Measurements from ENCODE around the gene RUNX3.

RUNX3 gene

DNA sequence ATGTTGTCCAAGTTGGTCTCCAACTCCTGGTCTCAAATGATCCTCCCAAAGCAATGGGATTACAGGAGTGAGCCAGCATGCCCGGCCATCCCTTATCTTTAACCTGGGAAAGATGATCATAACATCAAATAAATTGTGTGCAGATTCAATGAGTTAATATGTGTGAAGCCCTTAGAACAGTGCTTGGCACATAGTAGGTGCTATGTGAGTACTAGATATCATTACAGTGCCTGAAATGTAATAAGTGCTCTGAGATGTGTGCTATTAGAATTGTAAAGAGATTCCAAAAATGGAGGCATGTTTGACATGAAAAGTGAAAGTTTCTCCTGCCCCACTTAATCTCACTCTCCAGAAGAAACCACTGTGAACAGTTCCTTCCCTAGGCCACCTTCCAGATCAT, 71.8 kb downstream of the RUNX3 start:
- no peak overlapping the region for H3K4me3 ChIP-seq (replicated peaks; ENCODE audit: low read depth, low read length)

DNA sequence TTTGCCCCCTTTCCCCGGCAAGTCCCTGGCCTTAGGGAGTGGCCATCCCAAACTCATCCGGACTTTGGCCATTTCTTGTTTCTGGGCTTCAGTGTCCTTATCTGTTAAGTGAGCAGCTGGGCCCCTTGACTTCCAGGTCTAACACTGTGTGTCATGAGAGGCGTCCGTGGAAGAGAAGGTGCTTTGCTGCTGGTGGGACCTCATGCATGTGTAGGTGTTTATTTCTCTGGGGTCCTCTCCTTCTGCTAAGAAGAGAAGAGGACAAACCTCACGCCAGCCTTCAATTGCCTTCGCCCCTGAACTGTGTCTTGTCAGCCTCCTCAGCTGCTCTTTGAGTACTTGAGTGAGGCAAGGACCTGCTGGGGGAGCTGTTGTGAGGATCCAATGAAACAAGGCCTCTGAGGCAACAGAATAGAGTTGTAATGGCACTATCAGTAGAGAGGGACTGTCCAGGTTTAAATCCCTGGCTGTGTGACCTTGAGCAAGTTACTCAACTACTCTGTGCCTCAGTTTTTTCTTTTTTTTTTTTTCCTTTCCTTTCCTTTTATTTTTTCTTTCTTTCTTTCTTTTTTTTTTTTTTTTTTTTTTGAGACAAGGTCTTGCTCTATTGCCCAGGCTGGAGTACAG, 72.5 kb downstream of the RUNX3 start:
- DNase-seq (ENCODE audit: low read depth) = no peak
- TF ChIP-seq, protein P1, sequence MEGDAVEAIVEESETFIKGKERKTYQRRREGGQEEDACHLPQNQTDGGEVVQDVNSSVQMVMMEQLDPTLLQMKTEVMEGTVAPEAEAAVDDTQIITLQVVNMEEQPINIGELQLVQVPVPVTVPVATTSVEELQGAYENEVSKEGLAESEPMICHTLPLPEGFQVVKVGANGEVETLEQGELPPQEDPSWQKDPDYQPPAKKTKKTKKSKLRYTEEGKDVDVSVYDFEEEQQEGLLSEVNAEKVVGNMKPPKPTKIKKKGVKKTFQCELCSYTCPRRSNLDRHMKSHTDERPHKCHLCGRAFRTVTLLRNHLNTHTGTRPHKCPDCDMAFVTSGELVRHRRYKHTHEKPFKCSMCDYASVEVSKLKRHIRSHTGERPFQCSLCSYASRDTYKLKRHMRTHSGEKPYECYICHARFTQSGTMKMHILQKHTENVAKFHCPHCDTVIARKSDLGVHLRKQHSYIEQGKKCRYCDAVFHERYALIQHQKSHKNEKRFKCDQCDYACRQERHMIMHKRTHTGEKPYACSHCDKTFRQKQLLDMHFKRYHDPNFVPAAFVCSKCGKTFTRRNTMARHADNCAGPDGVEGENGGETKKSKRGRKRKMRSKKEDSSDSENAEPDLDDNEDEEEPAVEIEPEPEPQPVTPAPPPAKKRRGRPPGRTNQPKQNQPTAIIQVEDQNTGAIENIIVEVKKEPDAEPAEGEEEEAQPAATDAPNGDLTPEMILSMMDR (IDR thresholded peaks at IDR 0.05; ENCODE audit: low read length, missing control alignments) = no peak

More for the DNA sequence above, 71.8 kb downstream of the RUNX3 start:
- TF ChIP-seq, protein P1 (IDR thresholded peaks at IDR 0.05; ENCODE audit: low read length, missing control alignments) = no peak
- no peak for DNase-seq (ENCODE audit: low read depth)

DNA sequence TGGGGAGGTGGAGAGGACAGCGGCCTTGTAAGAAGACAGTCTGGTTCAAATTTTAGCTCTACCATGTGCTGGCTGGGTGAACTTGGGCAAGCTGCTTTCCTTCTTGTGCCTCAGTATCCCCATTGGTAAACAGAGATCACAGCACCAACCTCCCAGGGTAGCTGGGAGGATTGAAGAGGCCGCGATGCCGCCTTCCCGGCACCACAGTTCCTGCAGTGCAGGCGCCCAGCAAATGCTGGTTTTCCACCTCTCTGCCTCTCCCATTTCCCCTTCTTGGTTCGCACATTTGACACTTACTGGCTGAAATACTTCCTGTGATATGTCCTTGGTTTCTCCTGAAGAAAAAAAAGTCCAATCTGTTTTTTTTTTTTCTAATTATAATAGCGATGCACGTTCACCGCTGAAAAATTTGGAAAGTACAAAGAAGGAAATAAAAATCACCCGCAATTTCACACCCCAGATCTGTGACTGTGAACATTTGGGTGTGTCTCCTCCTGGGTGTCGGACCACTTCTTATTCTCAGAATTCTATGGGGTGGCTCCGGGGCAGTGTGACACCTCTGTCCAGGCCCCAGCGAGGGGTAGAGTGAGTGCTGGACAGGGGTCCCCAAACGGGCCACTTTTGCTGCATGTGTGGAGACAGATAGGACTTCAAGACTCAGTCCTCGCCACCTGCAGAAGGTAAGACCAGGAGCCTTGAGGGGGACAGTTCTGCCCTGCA, 73.1 kb downstream of the RUNX3 start:
- no peak for DNase-seq (ENCODE audit: low read depth)
- no peak overlapping the region for H3K4me3 ChIP-seq (replicated peaks; ENCODE audit: low read depth, low read length)
- TF ChIP-seq, protein P1 (IDR thresholded peaks at IDR 0.05; ENCODE audit: low read length, missing control alignments) = no peak

More for the DNA sequence above, 72.5 kb downstream of the RUNX3 start:
- H3K4me3 ChIP-seq (replicated peaks; ENCODE audit: low read depth, low read length) = no peak overlapping the region

DNA sequence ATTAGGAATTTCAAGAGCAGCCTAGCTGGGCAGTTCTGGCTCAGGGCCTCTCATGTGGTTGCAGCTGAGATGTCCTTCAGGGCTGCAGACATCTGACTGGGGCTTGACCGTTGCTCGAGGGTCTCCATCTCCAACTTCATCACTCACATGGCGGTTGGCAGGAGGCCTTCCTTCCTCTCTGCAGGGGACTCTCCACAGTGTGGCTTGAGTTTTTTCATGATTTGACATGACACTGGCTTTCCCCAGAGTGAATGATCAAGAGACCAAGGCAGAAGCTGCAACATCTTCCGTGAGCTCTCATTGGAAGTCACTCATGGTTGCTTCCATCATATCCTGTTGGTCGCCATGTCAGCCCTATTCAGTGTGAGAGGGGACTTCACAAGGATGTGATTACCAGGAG, 74.6 kb downstream of the RUNX3 start:
- H3K4me3 ChIP-seq (replicated peaks; ENCODE audit: low read depth, low read length) = no peak overlapping the region
- no peak for DNase-seq (ENCODE audit: low read depth)
- TF ChIP-seq, protein P1 (IDR thresholded peaks at IDR 0.05; ENCODE audit: low read length, missing control alignments) = no peak

DNA sequence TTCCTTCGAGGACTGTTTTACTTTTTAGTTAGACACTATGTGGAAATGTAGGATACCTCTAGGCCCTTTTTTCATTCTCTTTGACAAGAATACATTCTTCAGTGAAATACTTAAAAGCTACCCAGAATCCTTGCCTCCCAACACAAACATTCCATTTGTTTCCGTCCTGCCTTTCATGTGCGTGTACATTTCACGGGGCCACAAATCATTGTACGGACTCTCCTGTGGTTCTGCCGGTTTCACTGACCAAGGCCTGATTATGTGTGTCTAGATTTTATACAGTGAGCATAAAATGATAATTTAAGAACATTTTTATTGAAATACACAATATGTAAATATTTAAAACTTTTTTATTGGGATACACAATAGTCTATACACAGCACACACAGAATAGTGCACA, 76.4 kb downstream of the RUNX3 start:
- TF ChIP-seq, protein P1 (IDR thresholded peaks at IDR 0.05; ENCODE audit: low read length, missing control alignments) = no peak
- DNase-seq (ENCODE audit: low read depth) = no peak
- H3K4me3 ChIP-seq (replicated peaks; ENCODE audit: low read depth, low read length) = no peak overlapping the region

DNA sequence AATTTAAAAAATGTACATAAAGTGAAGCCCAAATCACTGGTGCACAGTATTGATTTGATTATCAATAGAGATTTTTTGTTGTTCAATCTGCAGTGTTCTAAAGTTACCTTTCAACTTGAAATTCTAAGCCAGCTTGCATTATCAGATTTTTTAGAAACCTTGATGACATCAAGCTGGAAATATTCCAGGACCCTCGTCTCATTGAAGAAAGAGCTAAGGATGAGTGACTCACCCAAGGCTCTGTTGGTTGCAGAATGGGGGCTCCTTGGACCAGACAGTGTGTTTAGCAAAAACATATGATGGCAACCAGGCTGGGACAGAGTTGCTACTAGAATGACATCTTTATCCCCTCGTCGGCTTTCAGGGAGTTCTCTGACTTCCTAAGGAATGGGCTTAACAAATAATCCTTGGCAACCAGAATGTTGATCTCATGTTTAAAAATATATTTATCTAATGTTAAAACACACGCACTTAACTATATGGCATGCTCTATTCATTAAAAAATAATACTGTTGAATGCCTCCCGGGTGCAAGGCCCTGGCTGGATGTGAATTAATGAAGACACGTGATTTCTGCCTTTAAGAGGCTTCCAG, 79.7 kb downstream of the RUNX3 start:
- TF ChIP-seq, protein P1 (IDR thresholded peaks at IDR 0.05; ENCODE audit: low read length, missing control alignments) = no peak
- H3K4me3 ChIP-seq (replicated peaks; ENCODE audit: low read depth, low read length) = no peak overlapping the region
- DNase-seq (ENCODE audit: low read depth) = peak; percentile 74

Measured in fibroblast of pulmonary artery (primary cell).